Panc1 (cell line): Measurements from ENCODE around the gene USH1G. TPM values are rescaled to one million over a fixed set of nuclear protein-coding genes. Genes with fewer than 3 reads are reported as not detected.
A peak's percentile ranks its signal among the peaks of the same experiment; 100 is the strongest.
"Not testable (repeated sequence)": the region's sequence is repeated elsewhere in the genome, so short reads cannot be mapped to it uniquely, and the experiment has no call there.

Experiments used
- ATAC-seq: fragments of 200-7000 bp; cut with Tn5 transposase; 2 replicates; pipeline ENCODE4 v1.9.1; 2020; ENCODE audit warnings: mild to moderate bottlenecking, moderate library complexity
- BruUV-seq: library from RNA; stranded (reverse); fragments of 400-500 nt; replicated peaks from 2 replicates; lab custom pipeline; 2021; lab: Mats Ljungman, UMichigan
- CTCF ChIA-PET: fragments of 300-600 bp; sonication (Branson Sonifier 250); formaldehyde crosslinking; loops from one replicate; lab custom pipeline; 2022; ENCODE audit warnings: antibody characterized with exemption; lab: Charles Lee
- POLR2A ChIA-PET: fragments of 300-600 bp; sonication (Branson Sonifier 250); formaldehyde crosslinking; loops from one replicate; lab custom pipeline; 2022; ENCODE audit warnings: antibody characterized with exemption; lab: Charles Lee
- DNase-seq: peaks from one replicate; pipeline ENCODE4 v3.0.0-alpha.2; 2010; ENCODE audit warnings: low read depth, low spot score
- H3K27ac ChIP-seq: 2 replicates; pipeline ENCODE4 v1.5.1; 2011; ENCODE audit warnings: mild to moderate bottlenecking, low read length, inconsistent platforms
- H3K27me3 ChIP-seq: fragments of 200-500 bp; sonication (Bioruptor generic); 2 replicates; pipeline ENCODE4 v1.6.0; 2014; ENCODE audit warnings: low read length, inconsistent platforms; ENCODE audit not compliant: control insufficient read depth, insufficient read depth
- H3K36me3 ChIP-seq: fragments of 200-500 bp; sonication (Bioruptor generic); 2 replicates; pipeline ENCODE4 v1.5.1; 2014; ENCODE audit warnings: inconsistent platforms, mild to moderate bottlenecking, low read length, moderate library complexity; ENCODE audit not compliant: control insufficient read depth, insufficient read depth
- H3K4me1 ChIP-seq: 2 replicates; pipeline ENCODE4 v1.5.1; 2011; ENCODE audit warnings: inconsistent platforms, mild to moderate bottlenecking, low read length, moderate library complexity; ENCODE audit not compliant: control insufficient read depth, insufficient read depth
- H3K4me3 ChIP-seq, 2 experiments: 2 replicates each; pipeline ENCODE4 v1.5.1; 2011 to 2012; ENCODE audit warnings: low read depth in 2 of 2, low read length in 2 of 2, mild to moderate bottlenecking in 2 of 2, inconsistent platforms in 1 of 2, moderate library complexity in 1 of 2
- H3K9me3 ChIP-seq: fragments of 200-500 bp; sonication (Bioruptor generic); 2 replicates; pipeline ENCODE4 v1.5.1; 2014; ENCODE audit warnings: low read depth, mild to moderate bottlenecking, inconsistent platforms, low read length, moderate library complexity; ENCODE audit not compliant: control insufficient read depth, insufficient read depth
- POLR2AphosphoS5 ChIP-seq: IDR thresholded peaks from 2 replicates; pipeline ENCODE4 v1.6.1; 2012; ENCODE audit warnings: mild to moderate bottlenecking, low read depth, low read length, moderate library complexity
- SIN3A ChIP-seq: IDR thresholded peaks from 2 replicates; pipeline ENCODE4 v1.6.1; 2012; ENCODE audit warnings: low read depth, mild to moderate bottlenecking, low read length, moderate library complexity, borderline replicate concordance; ENCODE audit not compliant: insufficient read depth
- TCF7L2 ChIP-seq: IDR thresholded peaks from 2 replicates; pipeline ENCODE4 v1.6.1; 2011; ENCODE audit warnings: mild to moderate bottlenecking, low read depth, low read length, inconsistent platforms
- in situ Hi-C: cut with HindIII; loops from 2 replicates; pipeline ENCODE4 v1.10.0; 2016; ENCODE audit warnings: low sequenced_read_pairs, low pct_unique_long_range_greater_than_20kb
- intact Hi-C: fragments of 100-400 bp; cut with micrococcal nuclease; formaldehyde crosslinking; loops from one replicate; pipeline ENCODE4 v1.10.0; 2022; ENCODE audit not compliant: unreplicated experiment
- total RNA-seq: library from RNA; stranded (reverse); gene quantifications from one replicate; pipeline ENCODE4 v1.2.1, GENCODE V29; 2021; ENCODE audit not compliant: unreplicated experiment
- TF ChIP-seq, protein P1 (sequence below): fragments of 450-650 bp; IDR thresholded peaks from 2 replicates; pipeline ENCODE4 v1.5.1; 2017; ENCODE audit warnings: mild to moderate bottlenecking
- TF ChIP-seq, protein P2 (sequence below), 2 experiments: IDR thresholded peaks; 2 replicates each; pipeline ENCODE4 v1.6.1; 2011 to 2012; ENCODE audit warnings: low read depth in 2 of 2, control low read depth in 1 of 2, low read length in 1 of 2, mild to moderate bottlenecking in 1 of 2, moderate library complexity in 1 of 2; ENCODE audit not compliant: insufficient read depth in 1 of 2

The USH1G gene
- total RNA-seq, 1 experiment from 2014 or later: not detected

DNA sequence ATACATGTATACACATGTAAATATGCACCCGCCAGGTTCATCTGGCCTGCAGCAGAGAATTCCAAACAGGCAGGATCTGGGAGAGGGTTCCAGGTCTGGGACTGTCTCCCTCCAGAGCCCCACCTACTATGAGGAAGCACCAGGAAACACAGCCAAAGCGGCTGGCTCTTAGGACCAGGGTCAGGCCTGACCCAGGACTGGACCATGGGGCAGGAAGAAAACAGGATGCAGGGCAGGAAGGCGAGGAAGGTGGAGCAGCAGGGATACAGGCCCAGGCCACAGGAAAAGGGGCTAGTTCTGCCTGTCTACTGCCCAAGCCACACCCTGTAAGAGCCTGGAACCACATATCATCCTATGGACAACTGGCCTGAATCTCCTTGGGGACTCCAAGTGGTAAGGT, 47.3 kb upstream of the USH1G start:
- Histone ChIP-seq H3K36me3 (no peaks in the 10 kb centered on the region), H3K4me1 (peaks cover 4% of the 10 kb centered on the region; the same call in 1 of the 2 replicates), H3K27me3 (no peaks in the 10 kb centered on the region), H3K27ac (no peak overlapping the region), H3K9me3 (no peaks in the 10 kb centered on the region), H3K4me3 (no peak overlapping the region)
- intact Hi-C loops: loop anchor here (10.0 kb wide), 1 partner anchor 134 kb away; the partner anchor contains the start of gene ARMC7
- ChIA-PET POLR2A (interaction anchor here (0.6 kb wide), 2 partner anchors 97 to 435 kb away, joined by 4 read pairs; partner anchors contain the start of gene GRB2), CTCF (interaction anchor here (1.8 kb wide), 1 partner anchor 8 kb away, joined by 10 read pairs; no protein-coding TSS in a partner anchor)
- no TSS peak for BruUV-seq
- TF ChIP-seq TCF7L2 (no peak), POLR2AphosphoS5 (no peak), SIN3A (no peak)
- TF ChIP-seq, protein P1, sequence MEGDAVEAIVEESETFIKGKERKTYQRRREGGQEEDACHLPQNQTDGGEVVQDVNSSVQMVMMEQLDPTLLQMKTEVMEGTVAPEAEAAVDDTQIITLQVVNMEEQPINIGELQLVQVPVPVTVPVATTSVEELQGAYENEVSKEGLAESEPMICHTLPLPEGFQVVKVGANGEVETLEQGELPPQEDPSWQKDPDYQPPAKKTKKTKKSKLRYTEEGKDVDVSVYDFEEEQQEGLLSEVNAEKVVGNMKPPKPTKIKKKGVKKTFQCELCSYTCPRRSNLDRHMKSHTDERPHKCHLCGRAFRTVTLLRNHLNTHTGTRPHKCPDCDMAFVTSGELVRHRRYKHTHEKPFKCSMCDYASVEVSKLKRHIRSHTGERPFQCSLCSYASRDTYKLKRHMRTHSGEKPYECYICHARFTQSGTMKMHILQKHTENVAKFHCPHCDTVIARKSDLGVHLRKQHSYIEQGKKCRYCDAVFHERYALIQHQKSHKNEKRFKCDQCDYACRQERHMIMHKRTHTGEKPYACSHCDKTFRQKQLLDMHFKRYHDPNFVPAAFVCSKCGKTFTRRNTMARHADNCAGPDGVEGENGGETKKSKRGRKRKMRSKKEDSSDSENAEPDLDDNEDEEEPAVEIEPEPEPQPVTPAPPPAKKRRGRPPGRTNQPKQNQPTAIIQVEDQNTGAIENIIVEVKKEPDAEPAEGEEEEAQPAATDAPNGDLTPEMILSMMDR: no peak
- TF ChIP-seq, protein P2, sequence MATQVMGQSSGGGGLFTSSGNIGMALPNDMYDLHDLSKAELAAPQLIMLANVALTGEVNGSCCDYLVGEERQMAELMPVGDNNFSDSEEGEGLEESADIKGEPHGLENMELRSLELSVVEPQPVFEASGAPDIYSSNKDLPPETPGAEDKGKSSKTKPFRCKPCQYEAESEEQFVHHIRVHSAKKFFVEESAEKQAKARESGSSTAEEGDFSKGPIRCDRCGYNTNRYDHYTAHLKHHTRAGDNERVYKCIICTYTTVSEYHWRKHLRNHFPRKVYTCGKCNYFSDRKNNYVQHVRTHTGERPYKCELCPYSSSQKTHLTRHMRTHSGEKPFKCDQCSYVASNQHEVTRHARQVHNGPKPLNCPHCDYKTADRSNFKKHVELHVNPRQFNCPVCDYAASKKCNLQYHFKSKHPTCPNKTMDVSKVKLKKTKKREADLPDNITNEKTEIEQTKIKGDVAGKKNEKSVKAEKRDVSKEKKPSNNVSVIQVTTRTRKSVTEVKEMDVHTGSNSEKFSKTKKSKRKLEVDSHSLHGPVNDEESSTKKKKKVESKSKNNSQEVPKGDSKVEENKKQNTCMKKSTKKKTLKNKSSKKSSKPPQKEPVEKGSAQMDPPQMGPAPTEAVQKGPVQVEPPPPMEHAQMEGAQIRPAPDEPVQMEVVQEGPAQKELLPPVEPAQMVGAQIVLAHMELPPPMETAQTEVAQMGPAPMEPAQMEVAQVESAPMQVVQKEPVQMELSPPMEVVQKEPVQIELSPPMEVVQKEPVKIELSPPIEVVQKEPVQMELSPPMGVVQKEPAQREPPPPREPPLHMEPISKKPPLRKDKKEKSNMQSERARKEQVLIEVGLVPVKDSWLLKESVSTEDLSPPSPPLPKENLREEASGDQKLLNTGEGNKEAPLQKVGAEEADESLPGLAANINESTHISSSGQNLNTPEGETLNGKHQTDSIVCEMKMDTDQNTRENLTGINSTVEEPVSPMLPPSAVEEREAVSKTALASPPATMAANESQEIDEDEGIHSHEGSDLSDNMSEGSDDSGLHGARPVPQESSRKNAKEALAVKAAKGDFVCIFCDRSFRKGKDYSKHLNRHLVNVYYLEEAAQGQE (IDR thresholded peaks at IDR 0.05; ENCODE audit: insufficient read depth in 1 of 2, low read depth in 2 of 2, low read length in 1 of 2): no peak
- ATAC-seq: peak; percentile 6; the same call in 1 of the 2 replicates
- in situ Hi-C loops: no loop called here
- no peak for DNase-seq

DNA sequence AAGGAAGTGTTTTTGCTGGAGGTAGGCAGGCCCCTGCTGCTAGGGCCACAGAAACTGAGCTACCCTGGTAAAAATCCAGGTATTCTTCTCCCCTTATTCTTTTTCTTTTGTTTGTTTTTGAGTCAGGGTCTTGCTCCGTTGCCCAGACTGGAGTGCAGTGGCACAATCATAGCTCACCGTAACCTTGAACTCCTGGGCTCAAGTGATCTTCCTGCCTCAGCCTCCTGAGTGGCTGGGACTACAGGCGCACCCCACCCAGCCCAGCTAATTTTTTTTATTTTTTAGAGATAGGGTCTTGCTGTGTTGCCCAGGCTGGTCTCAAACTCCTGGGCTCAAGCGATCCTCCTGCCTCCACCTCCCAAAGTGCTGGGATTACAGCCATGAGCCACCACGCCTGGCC, 46.4 kb upstream of the USH1G start:
- CTCF ChIA-PET: interaction anchor here (0.6 to 1.3 kb wide), 2 partner anchors 11 to 262 kb away, joined by 4 to 5 read pairs; no protein-coding TSS in a partner anchor

DNA sequence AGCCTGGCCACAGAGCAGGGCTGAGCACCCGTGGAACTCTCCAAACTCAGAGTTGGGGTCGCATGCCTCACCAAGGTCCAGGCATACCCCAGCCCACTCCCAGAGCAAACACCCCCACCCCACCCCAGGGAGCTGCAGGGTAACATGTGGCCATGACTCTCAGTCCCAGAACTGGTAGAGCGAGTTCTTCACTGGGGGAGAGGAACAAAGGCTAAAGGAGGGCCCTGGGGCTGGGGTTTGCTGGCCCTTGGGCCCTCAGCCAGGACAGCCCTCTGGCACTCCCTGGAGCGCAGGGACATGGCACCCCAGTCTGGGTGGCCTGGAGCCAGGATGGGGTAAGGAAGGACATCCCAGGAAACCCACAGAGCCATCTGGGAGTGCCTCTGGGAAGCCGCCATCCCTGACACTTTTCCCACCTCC, 45.3 kb upstream of the USH1G start:
- H3K4me3 ChIP-seq: no peak overlapping the region
- H3K36me3 ChIP-seq: no peaks in the 10 kb centered on the region
- TF ChIP-seq SIN3A (no peak), POLR2AphosphoS5 (no peak), TCF7L2 (no peak)
- TF ChIP-seq, protein P1: no peak
- TF ChIP-seq, protein P2 (IDR thresholded peaks at IDR 0.05; ENCODE audit: insufficient read depth in 1 of 2, low read depth in 2 of 2, low read length in 1 of 2): no peak
- DNase-seq (no peak), ATAC-seq (no peak)
- no TSS peak for BruUV-seq
- H3K9me3 ChIP-seq: no peaks in the 10 kb centered on the region
- in situ Hi-C loops (no loop called here), intact Hi-C loops (no loop called here)
- no peak overlapping the region for H3K27ac ChIP-seq
- ChIA-PET CTCF (interaction anchor here (1.3 kb wide), 1 partner anchor 10 kb away, joined by 4 read pairs; no protein-coding TSS in a partner anchor), POLR2A (no interaction called here)
- no peaks in the 10 kb centered on the region for H3K27me3 ChIP-seq
- H3K4me1 ChIP-seq: peaks cover 4% of the 10 kb centered on the region; the same call in 1 of the 2 replicates

More for the DNA sequence above, 46.4 kb upstream of the USH1G start:
- BruUV-seq, intact Hi-C loops, DNase-seq, H3K36me3 ChIP-seq, H3K27me3 ChIP-seq, ATAC-seq, H3K9me3 ChIP-seq, H3K4me3 ChIP-seq, H3K4me1 ChIP-seq, H3K27ac ChIP-seq, in situ Hi-C loops: not testable (repeated sequence)
- POLR2A ChIA-PET: interaction anchor here (0.6 kb wide), 2 partner anchors 96 to 436 kb away, joined by 4 read pairs; partner anchors contain the start of gene GRB2
